MG63 (cell line): Measurements from ENCODE around the gene FMR1NB. TPM values are rescaled to one million over a fixed set of nuclear protein-coding genes. Genes with fewer than 3 reads are reported as not detected.

ENCODE experiments used
- DNase-seq: peaks from one replicate; pipeline ENCODE4 v3.0.0-alpha.2; 2020
- H3K27me3 ChIP-seq: fragments of 250-450 bp; sonication (Bioruptor Pico); 2 replicates; pipeline ENCODE4 v1.5.1; 2020; ENCODE audit warnings: mild to moderate bottlenecking, moderate library complexity
- H3K36me3 ChIP-seq: fragments of 250-450 bp; sonication (Bioruptor Pico); 2 replicates; pipeline ENCODE4 v1.5.1; 2020; ENCODE audit warnings: mild to moderate bottlenecking, moderate library complexity
- H3K4me3 ChIP-seq: fragments of 250-450 bp; sonication (Bioruptor Pico); 2 replicates; pipeline ENCODE4 v1.5.1; 2020; ENCODE audit warnings: mild to moderate bottlenecking, moderate library complexity
- H3K9me3 ChIP-seq: fragments of 250-450 bp; sonication (Bioruptor Pico); 2 replicates; pipeline ENCODE4 v1.5.1; 2020; ENCODE audit warnings: mild to moderate bottlenecking, moderate library complexity
- total RNA-seq: library from RNA; depleted of rRNA; stranded (reverse); fragments of >200 nt; shearing (Covaris generic); gene quantifications from 2 replicates; pipeline ENCODE4 v1.2.3, GENCODE V29; 2014; ENCODE audit warnings: low replicate concordance; rRNA removed

Gene FMR1NB
- total RNA-seq, 1 experiment from 2014 or later = not detected

GRCh38 chrX:148047200-148047599 is 66.1 kb downstream of the FMR1NB start:
- Histone ChIP-seq H3K36me3 (no peaks in the 10 kb centered on the region), H3K4me3 (no peak overlapping the region), H3K9me3 (no peaks in the 10 kb centered on the region), H3K27me3 (no peaks in the 10 kb centered on the region)
- no peak for DNase-seq

DNA sequence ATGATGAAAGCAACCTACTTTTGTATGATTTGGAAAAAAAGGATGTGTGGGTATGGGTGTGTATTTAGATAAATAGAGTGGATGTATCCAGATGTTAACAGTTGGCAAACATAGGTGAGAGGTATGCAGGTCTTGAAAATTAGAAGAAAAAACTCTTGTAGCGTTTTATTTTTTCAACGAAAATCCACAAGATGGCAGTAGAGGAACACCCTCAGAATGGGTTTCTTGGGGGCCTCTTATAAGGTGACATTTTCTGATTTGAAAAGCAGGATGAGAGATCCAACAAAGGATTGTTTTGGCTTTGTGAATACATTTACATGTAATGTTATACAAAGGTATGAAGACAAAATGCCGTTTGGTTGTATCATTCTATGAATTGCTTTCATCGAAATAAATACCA is 68.3 kb downstream of the FMR1NB start:
- no peaks in the 10 kb centered on the region for H3K9me3 ChIP-seq
- no peaks in the 10 kb centered on the region for H3K36me3 ChIP-seq
- H3K4me3 ChIP-seq = no peak overlapping the region
- no peak for DNase-seq
- H3K27me3 ChIP-seq = no peaks in the 10 kb centered on the region

DNA sequence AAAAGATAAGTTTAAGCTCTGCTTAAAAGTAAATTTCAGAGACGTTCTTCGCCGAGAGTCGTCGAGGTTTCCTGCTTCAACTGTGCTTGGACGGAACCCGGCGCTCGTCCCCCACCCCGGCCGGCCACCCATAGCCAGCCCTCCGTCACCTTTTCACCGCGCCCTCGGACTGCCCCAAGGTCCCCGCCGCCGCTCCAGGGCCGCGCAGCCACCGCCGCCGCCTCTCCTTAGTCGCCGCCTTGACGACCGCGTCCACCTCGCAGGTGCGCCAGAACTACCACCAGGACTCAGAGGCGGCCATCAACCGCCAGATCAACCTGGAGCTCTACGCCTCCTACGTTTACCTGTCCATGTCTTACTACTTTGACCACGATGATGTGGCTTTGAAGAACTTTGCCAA is 70.8 kb downstream of the FMR1NB start:
- Histone ChIP-seq H3K36me3 (no peaks in the 10 kb centered on the region), H3K27me3 (no peaks in the 10 kb centered on the region), H3K4me3 (no peak overlapping the region), H3K9me3 (no peaks in the 10 kb centered on the region)
- no peak for DNase-seq

DNA sequence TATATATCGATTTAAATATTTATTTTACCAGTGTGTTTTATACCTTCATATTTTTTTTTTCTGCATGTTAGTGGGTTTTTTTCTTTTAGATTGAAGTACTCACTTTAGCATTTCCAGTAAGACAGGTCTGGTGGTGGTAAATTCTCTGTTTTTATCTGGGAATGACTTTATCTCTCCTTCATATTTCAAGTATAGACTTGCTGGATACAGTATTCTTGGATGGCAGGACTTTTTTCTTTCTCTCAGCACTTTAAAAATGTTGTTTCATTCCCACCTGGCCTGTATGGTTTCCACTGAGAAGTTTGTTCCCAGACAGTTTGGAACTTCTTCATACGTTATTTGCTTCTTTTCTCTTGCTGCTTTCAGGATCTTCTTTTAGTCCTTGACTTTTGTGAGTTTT is 86.1 kb downstream of the FMR1NB start:
- DNase-seq = no peak
- Histone ChIP-seq H3K9me3 (no peaks in the 10 kb centered on the region), H3K27me3 (no peaks in the 10 kb centered on the region), H3K36me3 (no peaks in the 10 kb centered on the region), H3K4me3 (no peak overlapping the region)

DNA sequence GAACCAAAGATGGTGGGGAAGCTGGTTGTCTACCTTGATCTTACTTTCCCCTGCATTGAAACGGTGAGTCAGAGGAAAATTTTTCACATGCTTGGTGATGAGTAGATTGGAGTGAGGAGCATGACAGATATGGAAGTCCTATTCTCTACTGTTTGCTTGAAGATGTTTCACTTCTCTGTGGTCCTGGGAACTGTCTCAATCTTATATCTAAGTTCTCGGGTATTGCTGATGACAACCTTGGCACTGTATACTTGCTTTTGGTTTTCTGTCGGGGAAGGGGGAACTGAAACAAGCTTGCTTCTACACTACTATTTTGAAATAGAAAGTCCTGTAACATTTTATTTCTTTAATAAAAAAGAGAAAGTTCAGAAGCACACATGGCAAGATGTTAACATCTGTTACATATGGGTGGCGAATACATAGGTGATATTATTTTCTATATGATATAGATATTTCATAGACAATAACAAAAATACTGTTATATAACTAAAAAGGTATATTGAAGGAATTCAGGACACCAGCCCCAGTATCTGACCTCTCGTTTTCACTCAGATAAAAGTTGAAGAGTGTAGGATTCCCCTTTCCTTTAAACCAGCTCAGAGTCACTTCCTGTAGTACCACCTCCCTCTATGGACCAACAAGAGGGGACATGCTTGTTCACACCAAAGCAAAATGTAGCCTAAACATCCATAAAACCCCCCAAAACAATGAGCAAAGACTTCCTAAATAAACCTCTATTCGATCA is 88.8 kb downstream of the FMR1NB start:
- no peaks in the 10 kb centered on the region for H3K36me3 ChIP-seq
- H3K27me3 ChIP-seq = no peaks in the 10 kb centered on the region
- no peaks in the 10 kb centered on the region for H3K9me3 ChIP-seq
- H3K4me3 ChIP-seq = no peak overlapping the region
- DNase-seq = no peak

DNA sequence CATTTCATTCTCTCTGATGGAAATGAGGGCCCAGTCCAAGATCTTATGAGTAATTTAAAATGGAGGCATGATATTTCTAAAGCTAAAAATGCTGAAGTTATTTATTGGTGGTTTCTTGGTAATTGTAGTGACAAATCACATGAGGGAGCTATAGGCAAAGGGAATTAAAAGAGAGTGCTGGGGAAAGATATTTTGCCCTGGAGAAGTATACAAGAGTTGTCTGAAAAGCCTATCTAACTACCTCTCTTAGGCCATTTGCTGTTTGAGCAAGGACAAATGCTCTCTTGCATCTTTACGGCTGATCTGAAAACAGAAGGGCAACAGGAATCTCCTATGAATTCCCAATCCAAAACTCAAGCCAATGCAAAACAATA is 89.4 kb downstream of the FMR1NB start:
- Histone ChIP-seq H3K27me3 (no peaks in the 10 kb centered on the region), H3K36me3 (no peaks in the 10 kb centered on the region), H3K9me3 (no peaks in the 10 kb centered on the region), H3K4me3 (no peak overlapping the region)
- DNase-seq = no peak

Other genes with a start within 250 kb of the FMR1NB start
- 20.3 and 42.7 TPM in 2 replicates for gene FMR1, start 69.4 kb upstream of the FMR1NB start, total RNA-seq